HG02763 (cell line): ENCODE measurements around the gene RTN4RL2.

Experiments used
- ATAC-seq: cut with Tn5 transposase; IDR thresholded peaks from one replicate; pipeline ENCODE4 v1.9.1; 2021; ENCODE audit warnings: mild to moderate bottlenecking, moderate library complexity; ENCODE audit not compliant: unreplicated experiment

RTN4RL2 gene

GRCh38 chr11:57516061-57516443 is 55.7 kb downstream of the RTN4RL2 start:
- no peak for ATAC-seq

GRCh38 chr11:57521116-57521515 is 60.8 kb downstream of the RTN4RL2 start:
- no peak for ATAC-seq

GRCh38 chr11:57523419-57523818 is 63.1 kb downstream of the RTN4RL2 start:
- no peak for ATAC-seq
